Measurements from ENCODE around the gene NRAP. TPM values are rescaled to one million over a fixed set of nuclear protein-coding genes. Genes with fewer than 3 reads are reported as not detected.

The NRAP gene
- polyA plus RNA-seq, 1 of the 3 experiments (the other 2 are of a cell fraction): not detected

- no peak for DNase-seq
- CTCF ChIA-PET: interaction anchor here (5.0 kb wide), 1 partner anchor 19 kb away, joined by 28 read pairs; no protein-coding TSS in a partner anchor
- no peak for TF ChIP-seq FOXM1 (IDR thresholded peaks at IDR 0.05; ENCODE audit: low read depth)
- TF ChIP-seq CTCF (IDR thresholded peaks at IDR 0.05): no peak
- TF ChIP-seq IRF3 (IDR thresholded peaks at IDR 0.05; ENCODE audit: low read depth, low read length): no peak
- no peak for TF ChIP-seq RAD21 (IDR thresholded peaks at IDR 0.05; ENCODE audit: low read length)
- TF ChIP-seq RFX5 (IDR thresholded peaks at IDR 0.05; ENCODE audit: low read length): no peak
- no peak for TF ChIP-seq POLR2AphosphoS5 (IDR thresholded peaks at IDR 0.05; ENCODE audit: low read depth, low read length)
- no peak for TF ChIP-seq GABPA (IDR thresholded peaks at IDR 0.05; ENCODE audit: low read depth)
- TF ChIP-seq USF1 (IDR thresholded peaks at IDR 0.05; ENCODE audit: borderline replicate concordance, low read depth): no peak
- TF ChIP-seq PBX3 (IDR thresholded peaks at IDR 0.05): peak; percentile 37
- TF ChIP-seq FOSL2 (IDR thresholded peaks at IDR 0.05; ENCODE audit: borderline replicate concordance, low read depth): peak; percentile 58; the same call in 1 of the 2 replicates
- no peak for TF ChIP-seq SMC3 (IDR thresholded peaks at IDR 0.05; ENCODE audit: low read depth, low read length)
- TF ChIP-seq YY1 (IDR thresholded peaks at IDR 0.05; ENCODE audit: low read depth): no peak
- TF ChIP-seq REST (IDR thresholded peaks at IDR 0.05; ENCODE audit: low read depth, low read length): no peak
- TF ChIP-seq MAX (IDR thresholded peaks at IDR 0.05; ENCODE audit: low read depth): no peak
- TF ChIP-seq NRF1 (IDR thresholded peaks at IDR 0.05; ENCODE audit: low read depth, low read length): no peak
- TF ChIP-seq ELF1 (IDR thresholded peaks at IDR 0.05): no peak
- peak; percentile 39; the same call in 1 of the 2 replicates for TF ChIP-seq JUND (IDR thresholded peaks at IDR 0.05)
- TF ChIP-seq NFIC (IDR thresholded peaks at IDR 0.05; ENCODE audit: borderline replicate concordance): peak; percentile 51; the same call in 1 of the 2 replicates
- TF ChIP-seq RXRA (IDR thresholded peaks at IDR 0.05; ENCODE audit: borderline replicate concordance, low read depth): no peak
These were observed 124.1 kb downstream of the NRAP start for GRCh38 chr10:113539789-113540188.

More at GRCh38 chr10:113539789-113540188, 124.1 kb downstream of the NRAP start:
- no peaks in the 10 kb centered on the region for H3K9me3 ChIP-seq
- no peak overlapping the region for H3K4me2 ChIP-seq
- no peaks in the 10 kb centered on the region for H3K79me2 ChIP-seq (ENCODE audit: insufficient read depth)
- H3K9me2 ChIP-seq: no peaks in the 10 kb centered on the region
- POLR2A ChIA-PET: no interaction called here
- no peaks in the 10 kb centered on the region for H3K36me3 ChIP-seq (replicated peaks in 1 of 2; ENCODE audit: control insufficient read depth in 1 of 2, insufficient read depth in 2 of 2, low read length in 1 of 2)
- no peaks in the 10 kb centered on the region for H3F3A ChIP-seq (replicated peaks; ENCODE audit: insufficient read depth)
- H3K4me3 ChIP-seq (ENCODE audit: low read depth in 2 of 2, low read length in 1 of 2): no peak overlapping the region
- no peak overlapping the region for H3K9ac ChIP-seq
- no peaks in the 10 kb centered on the region for H3K27me3 ChIP-seq (ENCODE audit: insufficient read depth)
- WGBS (ENCODE audit: low lambda C conversion rate): 50% methylated on average over 7 of the region's 7 CpGs
- peaks cover 0 to 14% of the 10 kb centered on the region in 2 experiments; a peak in 2 of 4 replicates for H3K4me1 ChIP-seq (ENCODE audit: control insufficient read depth in 1 of 2, insufficient read depth in 2 of 2, low read depth in 1 of 2, low read length in 1 of 2)
- peak overlapping the region in 1 of 2 experiments; percentile 3; a peak in 1 of 4 replicates for H3K27ac ChIP-seq (ENCODE audit: low read depth in 2 of 2, low read length in 1 of 2)
- no peaks in the 10 kb centered on the region for H4K20me1 ChIP-seq (ENCODE audit: insufficient read depth)
- 0 out of 2 replicates have a peak overlapping the region, but pooled peaks have one; percentile 38 for H2AFZ ChIP-seq (ENCODE audit: low read depth)
